Occipital lobe (tissue), 2 donors: Measurements from ENCODE around the gene ASPRV1. TPM values are rescaled to one million over a fixed set of nuclear protein-coding genes. Genes with fewer than 3 reads are reported as not detected.
"Not testable (repeated sequence)": the region's sequence is repeated elsewhere in the genome, so short reads cannot be mapped to it uniquely, and the experiment has no call there.

Experiments
- DNase-seq: peaks from one replicate; lab custom pipeline; 2025; lab: John Stamatoyannopoulos, UW
- total RNA-seq: library from RNA; depleted of rRNA; stranded (reverse); fragments of >200 nt; gene quantifications from one replicate; pipeline ENCODE4 v1.2.3, GENCODE V29; 2014

Gene ASPRV1
- 2.8 TPM for total RNA-seq

DNA sequence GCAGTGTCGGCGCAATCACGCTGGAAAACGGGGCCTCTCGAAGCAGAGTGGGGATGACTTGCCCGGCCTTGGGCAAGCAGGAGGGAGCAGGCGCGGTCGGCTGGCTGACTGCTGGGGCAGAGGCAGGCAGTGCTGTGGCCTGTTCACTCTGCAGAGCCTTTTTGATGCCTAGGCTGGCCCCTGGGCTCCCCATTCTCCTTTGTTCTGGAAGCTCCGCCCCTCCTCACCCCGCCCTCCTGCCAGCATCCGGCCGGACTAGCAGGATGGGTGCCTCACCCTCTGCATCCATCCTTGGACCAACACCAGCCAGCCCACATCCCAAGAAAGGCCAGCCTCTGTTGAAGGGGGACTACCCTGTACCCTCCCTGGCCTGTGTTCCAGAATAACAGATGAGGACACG, at the start of gene ASPRV1:
ASPRV1 (minus strand) TSS at position 136 of the 400 bp plus-strand sequence. CDS start 195 bp downstream, outside the sequence.
- peak; percentile 60 for DNase-seq

- no peak for DNase-seq
Measured at GRCh38 chr2:70010576-70011111, 49.2 kb upstream of the ASPRV1 start.

GRCh38 chr2:70009762-70010575, 48.5 kb upstream of the ASPRV1 start:
- no peak for DNase-seq

DNA sequence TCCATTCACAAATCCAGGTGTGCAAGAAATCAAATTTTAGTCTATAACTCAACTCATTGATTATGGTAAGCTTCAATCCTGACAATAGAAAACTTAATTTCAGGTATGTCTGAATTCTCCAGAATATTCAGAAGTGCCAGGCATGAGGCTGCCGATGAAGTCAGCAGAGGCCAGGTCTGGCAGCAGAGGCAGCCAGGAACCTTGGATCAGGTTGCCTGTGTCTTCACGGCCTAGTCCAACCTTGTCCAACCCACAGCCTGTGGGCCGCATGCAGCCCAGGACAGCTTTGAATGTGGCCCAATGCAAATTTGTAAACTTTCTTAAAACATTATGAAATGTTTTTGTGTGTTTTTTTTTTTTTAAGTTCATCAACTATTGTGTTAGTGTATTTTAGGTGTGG, 46.9 kb upstream of the ASPRV1 start:
- DNase-seq = no peak

DNA sequence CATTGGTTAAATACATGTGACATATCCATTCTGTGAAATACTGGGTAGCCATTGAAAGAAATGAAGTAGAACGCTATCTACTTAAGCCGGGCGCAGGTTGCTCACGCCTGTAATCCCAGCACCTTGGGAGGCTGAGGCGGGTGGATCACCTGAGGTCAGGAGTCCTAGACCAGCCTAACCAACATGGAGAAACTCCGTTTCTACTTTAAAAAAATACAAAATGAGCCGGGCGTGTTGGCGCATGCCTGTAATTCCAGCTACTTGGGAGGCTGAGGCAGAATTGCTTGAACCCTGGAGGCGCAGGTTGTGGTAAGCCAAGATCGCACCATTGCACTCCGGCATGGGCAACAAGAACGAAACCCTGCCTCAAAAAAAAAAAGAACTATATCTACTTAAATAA, 45.7 kb upstream of the ASPRV1 start:
- DNase-seq = no peak

GRCh38 chr2:70006447-70006784, 45.0 kb upstream of the ASPRV1 start:
- DNase-seq = no peak

DNA sequence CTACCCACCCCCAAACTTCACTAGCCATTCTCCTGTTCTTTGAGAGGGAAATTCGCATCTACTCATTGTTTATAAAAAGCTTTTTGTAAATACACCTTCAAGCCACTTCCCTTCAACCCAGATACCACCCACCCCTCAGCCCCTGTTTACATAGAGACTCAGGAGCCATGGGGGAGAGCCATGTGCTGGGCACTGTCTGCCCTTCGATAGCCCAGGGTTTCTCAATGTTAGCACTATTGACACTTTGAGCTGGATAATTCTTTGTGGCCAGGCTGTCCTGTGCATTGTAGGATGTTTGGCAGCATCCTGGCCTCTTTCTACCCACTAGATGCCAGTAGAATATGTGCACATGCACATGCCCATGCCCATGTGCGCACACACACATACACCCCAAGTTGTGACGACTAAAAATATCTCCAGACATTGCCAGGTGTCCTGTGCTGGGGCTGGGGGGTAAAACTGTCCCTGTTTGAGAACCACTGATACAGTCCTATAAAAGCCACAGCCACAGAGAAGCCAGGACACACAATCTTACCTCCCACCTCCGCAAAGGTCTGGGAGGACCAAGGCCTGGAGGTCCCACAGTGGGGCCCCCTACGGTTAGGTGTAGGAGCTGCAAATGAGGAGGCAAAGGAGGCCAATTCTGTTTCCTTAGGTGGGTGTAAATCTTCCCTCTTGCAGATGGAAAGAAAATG, 44.5 kb upstream of the ASPRV1 start:
- DNase-seq = no peak

DNA sequence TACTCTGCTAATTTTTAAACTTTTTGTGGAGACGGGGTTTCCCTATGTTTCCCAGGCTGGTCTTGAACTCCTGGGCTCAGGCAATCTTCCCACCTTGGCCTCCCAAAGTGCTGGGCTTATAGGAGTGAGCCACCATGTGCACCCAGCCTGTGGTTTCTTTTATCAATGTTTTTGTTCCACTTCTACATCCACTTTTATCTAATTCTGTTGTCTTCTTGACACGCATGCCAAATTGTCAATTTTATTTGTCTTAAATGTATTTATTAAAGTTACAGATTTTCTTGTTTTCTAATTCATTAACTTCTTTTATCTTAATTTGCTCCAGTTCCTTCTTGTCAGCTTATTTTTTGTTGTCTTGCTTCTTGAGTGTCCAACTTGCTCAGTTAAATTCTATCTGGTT, 43.8 kb upstream of the ASPRV1 start:
- DNase-seq = no peak

DNA sequence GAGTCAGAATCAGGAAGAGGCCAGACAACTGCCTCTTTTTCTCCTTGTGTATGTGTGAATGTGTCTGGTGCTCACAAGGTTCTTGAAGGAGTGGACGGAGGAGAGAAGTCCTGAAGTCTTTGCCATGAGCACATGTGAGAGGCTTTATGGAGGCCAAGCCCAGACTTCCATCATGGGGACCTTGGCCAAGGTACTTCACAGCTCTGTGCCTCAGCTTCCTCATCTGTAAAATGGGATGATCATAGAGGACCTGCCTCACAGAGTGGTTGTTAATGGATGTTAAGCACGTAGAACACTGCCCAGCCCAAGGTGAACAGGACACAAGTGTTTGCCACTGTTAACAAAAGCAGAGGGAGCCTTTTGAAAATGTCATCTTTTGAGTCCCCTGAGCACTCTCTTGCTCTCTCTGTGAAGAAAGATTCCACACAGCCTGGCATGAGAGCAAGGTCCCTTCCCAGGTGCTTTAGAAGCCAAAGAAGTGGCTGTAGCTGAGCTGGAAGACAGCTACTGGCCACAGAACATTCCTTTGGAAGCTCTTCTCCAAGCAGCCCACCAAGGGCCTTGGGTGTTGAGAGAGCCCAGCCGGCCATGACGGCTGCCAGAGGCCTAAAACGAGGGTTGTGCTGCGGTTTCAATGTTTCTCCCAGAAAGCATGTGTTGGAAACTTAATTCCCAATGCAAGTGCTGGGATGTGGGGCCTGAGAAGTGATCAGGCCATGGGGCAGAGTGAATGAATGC, 41.8 kb upstream of the ASPRV1 start:
- DNase-seq = no peak

DNA sequence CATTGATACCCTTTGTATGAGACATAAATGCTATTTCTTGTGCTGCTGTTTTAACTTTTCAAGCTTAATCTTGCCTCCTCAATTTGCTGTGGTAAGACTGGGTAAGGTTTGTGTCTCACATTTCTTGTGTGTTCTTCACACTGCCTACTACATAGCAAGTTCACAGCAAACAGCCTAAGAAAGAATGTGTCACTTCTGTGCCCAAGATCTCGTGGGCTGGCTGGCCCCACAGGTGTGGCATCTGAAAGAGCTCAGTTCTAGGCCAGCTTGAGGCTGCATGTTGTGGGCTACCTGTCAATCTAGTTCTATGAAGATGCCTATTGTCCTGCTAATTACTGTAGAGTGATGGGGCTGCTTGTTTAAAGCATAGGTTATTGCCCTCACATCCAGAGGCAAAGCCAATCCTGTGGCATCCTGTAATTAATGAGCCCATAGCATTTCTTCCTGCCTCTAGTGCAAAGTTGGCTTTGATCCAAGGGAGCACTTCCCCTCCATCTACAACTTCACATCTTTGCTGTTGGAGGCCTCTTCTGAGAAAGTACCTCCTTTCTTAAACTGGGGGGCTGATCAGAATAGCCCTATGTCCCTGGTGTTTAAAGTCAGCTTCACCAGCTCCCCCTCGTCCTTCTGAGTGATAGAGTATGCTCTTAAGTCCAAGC, 40.9 kb upstream of the ASPRV1 start:
- DNase-seq = no peak

GRCh38 chr2:70000529-70000928, 39.1 kb upstream of the ASPRV1 start:
- DNase-seq = not testable (repeated sequence)

DNA sequence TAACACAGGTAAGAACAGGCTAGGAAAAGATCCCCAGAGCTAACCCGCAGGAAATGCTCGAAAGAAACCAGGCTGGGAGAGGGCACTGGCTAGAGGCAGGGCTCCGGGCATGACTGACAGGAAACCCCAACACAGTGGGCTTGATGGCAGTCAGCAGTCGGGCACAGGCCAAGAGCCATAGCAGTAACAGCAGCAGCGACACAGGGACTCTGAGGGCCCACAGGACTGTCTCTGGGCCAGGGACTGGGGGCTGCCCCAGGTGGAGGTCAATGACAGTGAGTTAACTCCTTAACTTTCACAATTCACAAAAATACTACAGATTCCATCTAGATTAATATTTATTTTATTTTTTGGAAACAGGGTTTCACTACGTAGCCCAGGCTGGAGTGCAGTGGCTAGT, 37.3 kb upstream of the ASPRV1 start:
- no peak for DNase-seq

GRCh38 chr2:69997015-69997830, 35.8 kb upstream of the ASPRV1 start:
- DNase-seq = no peak

DNA sequence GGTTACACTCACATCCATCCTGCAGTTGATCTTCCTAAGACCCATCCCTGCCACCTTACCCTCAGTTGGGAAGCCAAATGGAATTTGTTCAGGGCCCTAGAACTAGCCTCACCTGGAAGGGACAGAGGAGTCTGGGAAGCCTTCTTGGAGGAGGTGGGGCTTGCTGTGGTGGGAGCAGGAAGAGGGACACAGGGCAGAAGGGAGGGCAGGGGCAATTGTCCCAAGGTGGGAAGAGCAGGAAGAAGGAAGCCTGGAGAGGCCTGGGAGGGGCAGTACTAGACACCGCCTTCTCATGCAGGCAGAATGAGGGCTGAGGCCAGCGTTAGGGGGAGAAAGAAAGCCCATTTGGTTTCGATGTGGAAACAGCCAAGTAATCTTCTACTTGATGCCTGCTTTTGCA, 34.1 kb upstream of the ASPRV1 start:
- no peak for DNase-seq

GRCh38 chr2:69994166-69994565, 32.7 kb upstream of the ASPRV1 start:
- DNase-seq = no peak

DNA sequence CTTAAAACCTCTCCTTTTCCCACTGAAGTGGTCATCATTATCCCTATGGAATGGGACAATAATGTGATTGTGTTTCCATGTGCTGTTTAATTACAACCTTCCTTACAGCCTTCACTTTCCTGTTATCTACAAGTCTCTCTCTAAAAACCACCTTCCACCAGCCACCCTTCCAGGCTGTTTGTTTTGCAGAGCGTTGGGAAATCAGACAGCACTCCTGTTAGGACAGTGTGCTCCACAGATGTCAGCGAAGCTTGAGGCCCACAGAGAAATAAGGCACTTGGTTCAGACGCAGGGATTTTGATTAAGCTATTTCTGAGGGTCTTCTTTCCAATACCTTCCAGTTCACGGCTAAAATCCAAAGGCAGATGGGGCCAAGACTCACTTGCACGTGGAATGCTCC, 32.3 kb upstream of the ASPRV1 start:
- DNase-seq = no peak

DNA sequence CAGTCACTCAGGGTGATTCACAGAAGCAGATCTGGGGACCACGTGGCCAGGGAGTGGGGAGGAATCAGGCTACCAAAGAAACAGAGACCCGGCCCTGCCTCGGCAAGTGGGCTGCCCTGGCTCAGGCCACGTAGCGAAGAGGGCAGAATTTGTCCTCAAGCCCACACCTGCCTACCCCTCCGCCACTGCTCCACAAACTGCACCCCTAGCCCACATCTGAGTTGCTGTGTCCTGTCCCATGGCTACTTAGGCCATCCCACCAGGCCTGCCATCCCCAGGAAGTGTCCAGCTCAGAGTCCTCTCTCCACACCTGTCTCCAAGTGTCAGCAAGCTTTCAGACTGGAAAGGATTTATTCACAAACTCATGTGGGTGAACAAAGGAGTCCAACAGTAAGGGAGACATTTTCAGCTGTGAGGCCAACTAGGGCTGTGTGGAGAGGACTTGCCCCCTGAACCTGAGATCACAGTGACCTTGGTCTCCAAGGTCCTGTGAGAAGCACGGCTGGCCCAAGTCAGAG, 31.7 kb upstream of the ASPRV1 start:
- DNase-seq = no peak

- DNase-seq = no peak
Measured at GRCh38 chr2:69992310-69993047, 31.0 kb upstream of the ASPRV1 start.

DNA sequence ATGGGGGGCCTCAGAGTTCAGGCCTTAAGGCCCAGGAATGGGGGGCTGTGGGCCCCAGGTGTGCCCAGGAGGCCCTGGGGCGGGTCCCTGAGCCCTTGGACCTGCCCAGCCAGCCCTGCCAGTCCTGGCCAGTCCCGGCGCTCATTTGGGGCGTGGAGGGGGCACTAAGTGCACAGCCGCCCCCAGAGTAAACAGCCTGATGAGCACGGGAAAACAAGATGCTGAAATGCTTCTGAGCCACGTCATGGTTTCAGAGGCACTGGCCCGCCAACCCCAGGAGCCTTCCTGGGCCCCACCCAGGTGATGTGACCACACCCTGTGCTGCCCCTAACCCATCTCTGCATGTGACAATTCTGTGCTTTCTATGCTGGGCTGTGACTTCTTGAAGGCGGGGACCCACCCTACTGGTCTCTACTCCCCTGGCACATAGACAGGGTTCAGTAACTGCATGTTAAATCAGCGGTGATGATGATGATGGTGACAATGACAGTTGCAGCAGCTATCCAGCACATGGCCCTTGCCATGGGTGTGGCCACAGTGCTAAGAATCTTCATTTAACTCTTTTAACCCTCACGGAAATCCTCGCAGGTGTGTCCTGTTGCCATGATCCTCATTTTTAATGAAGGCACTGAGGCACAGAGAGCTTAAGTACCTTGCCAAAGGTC, 28.1 kb upstream of the ASPRV1 start:
- DNase-seq = no peak
